IMR-90 (cell line): ENCODE data around the gene LRRC8E. TPM values are rescaled to one million over a fixed set of nuclear protein-coding genes. Genes with fewer than 3 reads are reported as not detected.

ENCODE experiments used
- ATAC-seq: fragments of 200-7000 bp; cut with Tn5 transposase; 2 replicates; pipeline ENCODE4 v1.9.1; 2020; ENCODE audit warnings: low read depth, mild to moderate bottlenecking, moderate library complexity
- BruUV-seq: library from RNA; stranded (reverse); fragments of 400-500 nt; replicated peaks from 2 replicates; lab custom pipeline; 2021; lab: Mats Ljungman, UMichigan
- CTCF ChIA-PET: fragments of 300-600 bp; formaldehyde crosslinking; extraction: SDS; loops from one replicate; lab custom pipeline; 2021; ENCODE audit warnings: antibody characterized with exemption; lab: Yijun Ruan, JAX
- POLR2A ChIA-PET: fragments of 300-600 bp; sonication (Branson Sonifier 250); formaldehyde crosslinking; loops from one replicate; lab custom pipeline; 2022; ENCODE audit warnings: antibody characterized with exemption; ENCODE audit not compliant: unreplicated experiment; lab: Charles Lee
- DNase-seq: peaks from one replicate; pipeline ENCODE4 v3.0.0; 2013
- H2AFZ ChIP-seq: replicated peaks from 2 replicates; pipeline ENCODE3; 2013; ENCODE audit warnings: low read length, mild to moderate bottlenecking; ENCODE audit not compliant: poor library complexity
- H2AK5ac ChIP-seq: 2 replicates; pipeline ENCODE4 v1.6.1; 2013; ENCODE audit warnings: low read depth, low read length, inconsistent platforms
- H2AK9ac ChIP-seq: replicated peaks from 2 replicates; pipeline ENCODE3; 2013; ENCODE audit warnings: mild to moderate bottlenecking, low read depth, low read length, moderate library complexity; ENCODE audit not compliant: poor library complexity
- H2BK120ac ChIP-seq: 2 replicates; pipeline ENCODE4 v1.6.1; 2013; ENCODE audit warnings: low read depth, low read length, inconsistent platforms
- H2BK15ac ChIP-seq: 3 replicates; pipeline ENCODE4 v1.6.1; 2013; ENCODE audit warnings: low read depth, low read length, inconsistent platforms
- H2BK20ac ChIP-seq: 2 replicates; pipeline ENCODE4 v1.6.1; 2013; ENCODE audit warnings: low read depth, mild to moderate bottlenecking, inconsistent platforms, low read length, moderate library complexity
- H2BK5ac ChIP-seq: 2 replicates; pipeline ENCODE4 v1.6.1; 2013; ENCODE audit warnings: mild to moderate bottlenecking, low read depth, low read length, inconsistent platforms; ENCODE audit not compliant: poor library complexity, severe bottlenecking
- H3K14ac ChIP-seq: replicated peaks from 2 replicates; pipeline ENCODE4 v1.6.1; 2013; ENCODE audit warnings: low read depth, low read length, inconsistent platforms
- H3K18ac ChIP-seq: 2 replicates; pipeline ENCODE4 v1.6.1; 2013; ENCODE audit warnings: low read depth, low read length, control low read depth
- H3K23ac ChIP-seq: 2 replicates; pipeline ENCODE4 v1.6.1; 2013; ENCODE audit warnings: low read depth, low read length, inconsistent platforms
- H3K27ac ChIP-seq: 2 replicates; pipeline ENCODE4 v1.5.1; 2013; ENCODE audit warnings: mild to moderate bottlenecking, control low read depth, low read length; ENCODE audit not compliant: insufficient read depth
- H3K27me3 ChIP-seq: 2 replicates; pipeline ENCODE4 v1.6.1; 2013; ENCODE audit warnings: low read length; ENCODE audit not compliant: control insufficient read depth, insufficient read depth
- H3K36me3 ChIP-seq: 2 replicates; pipeline ENCODE4 v1.6.1; 2013; ENCODE audit warnings: low read length, mixed read lengths; ENCODE audit not compliant: control insufficient read depth, insufficient read depth
- H3K4ac ChIP-seq: 2 replicates; pipeline ENCODE4 v1.6.1; 2013; ENCODE audit warnings: low read depth, low read length, inconsistent platforms
- H3K4me1 ChIP-seq: 2 replicates; pipeline ENCODE4 v1.6.1; 2013; ENCODE audit warnings: low read length, mixed read lengths; ENCODE audit not compliant: control insufficient read depth, insufficient read depth
- H3K4me2 ChIP-seq: 2 replicates; pipeline ENCODE4 v1.6.1; 2013; ENCODE audit warnings: low read depth, mild to moderate bottlenecking, control low read depth, low read length, moderate library complexity
- H3K4me3 ChIP-seq: 2 replicates; pipeline ENCODE4 v1.5.1; 2013; ENCODE audit warnings: low read depth, mild to moderate bottlenecking, control low read depth, low read length, moderate library complexity; ENCODE audit not compliant: insufficient read depth
- H3K56ac ChIP-seq: 2 replicates; pipeline ENCODE4 v1.6.1; 2013; ENCODE audit warnings: low read length, inconsistent platforms; ENCODE audit not compliant: insufficient read depth; ENCODE audit errors: extremely low read depth
- H3K79me1 ChIP-seq, 2 experiments: 2 replicates each; pipeline ENCODE4 v1.6.1; 2013; ENCODE audit warnings: low read length in 2 of 2, inconsistent platforms in 1 of 2, low read depth in 1 of 2
- H3K9ac ChIP-seq: 2 replicates; pipeline ENCODE4 v1.6.1; 2013; ENCODE audit warnings: low read depth, low read length, control low read depth
- H3K9me1 ChIP-seq: 2 replicates; pipeline ENCODE4 v1.6.1; 2013; ENCODE audit warnings: low read length, inconsistent platforms; ENCODE audit not compliant: insufficient read depth
- H3K9me3 ChIP-seq: 2 replicates; pipeline ENCODE4 v1.6.1; 2013; ENCODE audit warnings: low read length; ENCODE audit not compliant: control insufficient read depth, insufficient read depth
- H4K20me1 ChIP-seq: 2 replicates; pipeline ENCODE4 v1.6.1; 2013; ENCODE audit warnings: low read length, inconsistent platforms; ENCODE audit not compliant: insufficient read depth
- H4K5ac ChIP-seq: 2 replicates; pipeline ENCODE4 v1.6.1; 2013; ENCODE audit warnings: mild to moderate bottlenecking, low read depth, low read length, control low read depth
- H4K8ac ChIP-seq, 2 experiments: 2 replicates each; pipeline ENCODE4 v1.6.1; 2013; ENCODE audit warnings: low read depth in 2 of 2, low read length in 2 of 2, control low read depth in 1 of 2, inconsistent platforms in 1 of 2
- H4K91ac ChIP-seq: 2 replicates; pipeline ENCODE4 v1.6.1; 2013; ENCODE audit warnings: low read depth, low read length, inconsistent platforms; ENCODE audit not compliant: insufficient read depth
- BHLHE40 ChIP-seq: fragments of 150-350 bp; IDR thresholded peaks from 2 replicates; pipeline ENCODE4 v1.6.1; 2016; ENCODE audit warnings: mild to moderate bottlenecking, low read depth, low read length
- CEBPB ChIP-seq: IDR thresholded peaks from 2 replicates; pipeline ENCODE4 v1.6.1; 2012; ENCODE audit warnings: low read depth, low read length, improper control_type of control experiment
- CHD1 ChIP-seq: IDR thresholded peaks from 2 replicates; pipeline ENCODE4 v1.6.1; 2012; ENCODE audit warnings: low read depth, low read length, improper control_type of control experiment
- FOS ChIP-seq: fragments of 150-350 bp; IDR thresholded peaks from 2 replicates; pipeline ENCODE4 v1.6.1; 2016; ENCODE audit warnings: low read depth, low read length
- MAFK ChIP-seq: IDR thresholded peaks from 2 replicates; pipeline ENCODE4 v1.6.1; 2012; ENCODE audit warnings: low read depth, low read length, improper control_type of control experiment
- MAZ ChIP-seq: IDR thresholded peaks from 2 replicates; pipeline ENCODE4 v1.6.1; 2012; ENCODE audit warnings: low read depth, mild to moderate bottlenecking, low read length, improper control_type of control experiment, moderate library complexity, borderline replicate concordance
- MXI1 ChIP-seq: IDR thresholded peaks from 2 replicates; pipeline ENCODE4 v1.6.1; 2012; ENCODE audit warnings: low read depth, mild to moderate bottlenecking, low read length, moderate library complexity, borderline replicate concordance
- NFE2L2 ChIP-seq: fragments of 150-350 bp; IDR thresholded peaks from 2 replicates; pipeline ENCODE4 v1.6.1; 2016; ENCODE audit warnings: low read depth, mild to moderate bottlenecking, low read length
- POLR2A ChIP-seq: IDR thresholded peaks from 2 replicates; pipeline ENCODE4 v1.6.1; 2012; ENCODE audit warnings: mild to moderate bottlenecking, low read depth, low read length
- RAD21 ChIP-seq: IDR thresholded peaks from 2 replicates; pipeline ENCODE4 v1.6.1; 2012; ENCODE audit warnings: low read length, improper control_type of control experiment
- RCOR1 ChIP-seq: IDR thresholded peaks from 2 replicates; pipeline ENCODE4 v1.6.1; 2012; ENCODE audit warnings: mild to moderate bottlenecking, low read length, improper control_type of control experiment; ENCODE audit not compliant: insufficient replicate concordance
- RFX5 ChIP-seq: IDR thresholded peaks from 2 replicates; pipeline ENCODE4 v1.8.0; 2012; ENCODE audit warnings: low read depth, mild to moderate bottlenecking, low read length, moderate library complexity
- SMC3 ChIP-seq: fragments of 150-350 bp; IDR thresholded peaks from 2 replicates; pipeline ENCODE4 v1.6.1; 2016; ENCODE audit warnings: low read depth, mild to moderate bottlenecking, antibody characterized with exemption, low read length, moderate library complexity
- USF2 ChIP-seq: fragments of 150-350 bp; IDR thresholded peaks from 2 replicates; pipeline ENCODE4 v1.6.1; 2017; ENCODE audit warnings: mild to moderate bottlenecking, antibody characterized with exemption, low read length, low read depth
- WGBS, 2 experiments: methylation state at CpG; one replicate each; pipeline versions ENCODE4 v1.1.5 to v1.1.7; 2013; ENCODE audit warnings: missing lambda C conversion rate in 2 of 2; ENCODE audit not compliant: insufficient read length in 1 of 2; ENCODE audit errors: extremely low coverage in 2 of 2; 5-methylcytosine and 5-hydroxymethylcytosine counted together
- dilution Hi-C: fragments of 300-500 bp; cut with HindIII; formaldehyde crosslinking; loops from one replicate; pipeline ENCODE4 v1.14.3; 2018; ENCODE audit warnings: low sequenced_read_pairs; ENCODE audit not compliant: unreplicated experiment
- in situ Hi-C: fragments of 300-500 bp; cut with MboI; formaldehyde crosslinking; loops from 3 replicates; pipeline ENCODE4 v1.14.3; 2019; ENCODE audit warnings: low sequenced_read_pairs, inconsistent platforms, mixed read lengths
- intact Hi-C: fragments of 100-400 bp; cut with micrococcal nuclease; formaldehyde crosslinking; loops from 2 replicates; pipeline ENCODE4 v1.10.0; 2022
- polyA plus RNA-seq, 3 experiments: library from polyadenylated mRNA; depleted of rRNA; stranded (reverse); fragments of >200 nt; gene quantifications; 2 replicates each; pipeline ENCODE4 v1.2.3, GENCODE V29; 2012; ENCODE audit warnings: low replicate concordance in 1 of 3
- total RNA-seq: library from RNA; depleted of rRNA; stranded (reverse); fragments of >200 nt; gene quantifications from 2 replicates; pipeline ENCODE4 v1.2.3, GENCODE V29; 2012
- TF ChIP-seq, protein P1 (sequence below): conservative IDR thresholded peaks from 2 replicates; pipeline ENCODE4 v1.5.1; 2012; ENCODE audit warnings: mild to moderate bottlenecking, low read depth, low read length, improper control_type of control experiment
- TF ChIP-seq, protein P2 (sequence below): fragments of 150-350 bp; IDR thresholded peaks from 2 replicates; pipeline ENCODE4 v1.6.1; 2016; ENCODE audit warnings: low read depth, mild to moderate bottlenecking, low read length, moderate library complexity, borderline replicate concordance

LRRC8E gene
- total and polyA plus RNA-seq, 2 of the 4 experiments (the other 2 are of a cell fraction), result 6.4 to 7.2 TPM

- Histone ChIP-seq H2BK20ac (no peak overlapping the region), H3K27me3 (no peaks in the 10 kb centered on the region), H3K23ac (no peak overlapping the region), H3K36me3 (peaks cover 2% of the 10 kb centered on the region; the same call in 1 of the 2 replicates), H2BK15ac (no peak overlapping the region), H3K79me1 (no peaks in the 10 kb centered on the region), H3K27ac (no peak overlapping the region), H3K9me3 (no peaks in the 10 kb centered on the region), H4K8ac (no peak overlapping the region), H2BK120ac (no peak overlapping the region), H4K5ac (no peak overlapping the region), H3K4me1 (peaks cover 3% of the 10 kb centered on the region; the same call in 1 of the 2 replicates), H4K91ac (no peak overlapping the region), H3K4me3 (no peak overlapping the region), H3K56ac (no peak overlapping the region), H3K4ac (no peak overlapping the region), H2AK9ac (no peak overlapping the region), H3K18ac (no peak overlapping the region), H3K9me1 (no peaks in the 10 kb centered on the region), H2AFZ (no peak overlapping the region), H2BK5ac (no peak overlapping the region), H3K9ac (no peak overlapping the region), H4K20me1 (peaks cover 4% of the 10 kb centered on the region; the same call in 1 of the 2 replicates), H3K14ac (no peak overlapping the region), H2AK5ac (no peak overlapping the region), H3K4me2 (no peak overlapping the region)
- no peak for TF ChIP-seq SMC3
- TF ChIP-seq POLR2A, result no peak
- no peak for TF ChIP-seq MXI1
- TF ChIP-seq MAFK, result no peak
- TF ChIP-seq RFX5, result no peak
- no peak for TF ChIP-seq CEBPB
- no peak for TF ChIP-seq NFE2L2
- no peak for TF ChIP-seq RAD21
- TF ChIP-seq USF2, result no peak
- no peak for TF ChIP-seq FOS
- TF ChIP-seq, protein P1, sequence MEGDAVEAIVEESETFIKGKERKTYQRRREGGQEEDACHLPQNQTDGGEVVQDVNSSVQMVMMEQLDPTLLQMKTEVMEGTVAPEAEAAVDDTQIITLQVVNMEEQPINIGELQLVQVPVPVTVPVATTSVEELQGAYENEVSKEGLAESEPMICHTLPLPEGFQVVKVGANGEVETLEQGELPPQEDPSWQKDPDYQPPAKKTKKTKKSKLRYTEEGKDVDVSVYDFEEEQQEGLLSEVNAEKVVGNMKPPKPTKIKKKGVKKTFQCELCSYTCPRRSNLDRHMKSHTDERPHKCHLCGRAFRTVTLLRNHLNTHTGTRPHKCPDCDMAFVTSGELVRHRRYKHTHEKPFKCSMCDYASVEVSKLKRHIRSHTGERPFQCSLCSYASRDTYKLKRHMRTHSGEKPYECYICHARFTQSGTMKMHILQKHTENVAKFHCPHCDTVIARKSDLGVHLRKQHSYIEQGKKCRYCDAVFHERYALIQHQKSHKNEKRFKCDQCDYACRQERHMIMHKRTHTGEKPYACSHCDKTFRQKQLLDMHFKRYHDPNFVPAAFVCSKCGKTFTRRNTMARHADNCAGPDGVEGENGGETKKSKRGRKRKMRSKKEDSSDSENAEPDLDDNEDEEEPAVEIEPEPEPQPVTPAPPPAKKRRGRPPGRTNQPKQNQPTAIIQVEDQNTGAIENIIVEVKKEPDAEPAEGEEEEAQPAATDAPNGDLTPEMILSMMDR, result no peak
- TF ChIP-seq, protein P2, sequence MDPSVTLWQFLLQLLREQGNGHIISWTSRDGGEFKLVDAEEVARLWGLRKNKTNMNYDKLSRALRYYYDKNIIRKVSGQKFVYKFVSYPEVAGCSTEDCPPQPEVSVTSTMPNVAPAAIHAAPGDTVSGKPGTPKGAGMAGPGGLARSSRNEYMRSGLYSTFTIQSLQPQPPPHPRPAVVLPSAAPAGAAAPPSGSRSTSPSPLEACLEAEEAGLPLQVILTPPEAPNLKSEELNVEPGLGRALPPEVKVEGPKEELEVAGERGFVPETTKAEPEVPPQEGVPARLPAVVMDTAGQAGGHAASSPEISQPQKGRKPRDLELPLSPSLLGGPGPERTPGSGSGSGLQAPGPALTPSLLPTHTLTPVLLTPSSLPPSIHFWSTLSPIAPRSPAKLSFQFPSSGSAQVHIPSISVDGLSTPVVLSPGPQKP, result no peak
- no peak for TF ChIP-seq BHLHE40
- no peak for TF ChIP-seq RCOR1
- no peak for TF ChIP-seq MAZ
- no peak for TF ChIP-seq CHD1
- ChIA-PET CTCF (no interaction called here), POLR2A (no interaction called here)
- dilution Hi-C loops (no loop called here), intact Hi-C loops (no loop called here), in situ Hi-C loops (no loop called here)
- no TSS peak for BruUV-seq
- ATAC-seq (no peak), DNase-seq (no peak)
- WGBS, 2 experiments, result 54% methylated on average over 3 of the region's 8 CpGs; no CpG with 5 or more reads in 1 of the 2 experiments
Observed at GRCh38 chr19:7857727-7858108, 30.6 kb upstream of the LRRC8E start.
